A549 (cell line): ENCODE data around the gene TRABD2B. TPM values are rescaled to one million over a fixed set of nuclear protein-coding genes. Genes with fewer than 3 reads are reported as not detected.
A peak's percentile ranks its signal among the peaks of the same experiment; 100 is the strongest.

ENCODE experiments used
- ATAC-seq, 2 experiments: fragments of 200-7000 bp in 1 of 2; fragments of >200 bp in 1 of 2; cut with Nextera tagmentation in 1 of 2; cut with Tn5 transposase in 1 of 2; 3 replicates each; pipeline versions ENCODE4 v1.8.0 to v1.9.1; 2018 to 2020; ENCODE audit warnings: mild to moderate bottlenecking in 1 of 2, moderate library complexity in 1 of 2
- CTCF ChIA-PET: fragments of 300-600 bp; sonication (Branson Sonifier 250); formaldehyde crosslinking; extraction: SDS; loops from one replicate; lab custom pipeline; 2021; ENCODE audit warnings: antibody characterized with exemption, inconsistent platforms; lab: Yijun Ruan, JAX
- POLR2A ChIA-PET: fragments of 350-600 bp; formaldehyde crosslinking; extraction: SDS; loops from one replicate; lab custom pipeline; 2021; ENCODE audit warnings: antibody characterized with exemption, inconsistent platforms; lab: Yijun Ruan, JAX
- DNase-seq, 2 experiments: peaks; one replicate each; pipeline versions ENCODE4 v3.0.0 to v3.0.0-alpha.2; 2011 to 2016; ENCODE audit warnings: low read depth in 1 of 2, low spot score in 1 of 2
- FAIRE-seq: peaks from 2 replicates; lab custom pipeline; 2011; peaks lifted over from hg19 to GRCh38; lab: Jason Lieb, UNC
- H3K27ac ChIP-seq, 2 experiments: fragments of >200 bp; sonication (Bioruptor Twin); formaldehyde crosslinking; 3 replicates each; pipeline ENCODE4 v1.5.1; 2016 to 2017
- H3K4me1 ChIP-seq: fragments of >200 bp; sonication (Bioruptor Twin); formaldehyde crosslinking; 3 replicates; pipeline ENCODE4 v1.6.1; 2016
- H3K4me2 ChIP-seq: fragments of >200 bp; sonication (Bioruptor Twin); formaldehyde crosslinking; 3 replicates; pipeline ENCODE4 v1.6.1; 2016
- H3K4me3 ChIP-seq: fragments of >200 bp; sonication (Bioruptor Twin); formaldehyde crosslinking; 3 replicates; pipeline ENCODE4 v1.5.1; 2016
- H3K9me3 ChIP-seq: fragments of >200 bp; sonication (Bioruptor Twin); formaldehyde crosslinking; 3 replicates; pipeline ENCODE4 v1.6.1; 2016
- CBX8 ChIP-seq: fragments of 200-600 bp; sonication (generic); IDR thresholded peaks from 2 replicates; pipeline ENCODE4 v1.6.1; 2016
- CHD2 ChIP-seq: fragments of 150-350 bp; IDR thresholded peaks from 2 replicates; pipeline ENCODE4 v1.6.1; 2014; ENCODE audit warnings: low read length; ENCODE audit not compliant: partially characterized antibody
- EHMT2 ChIP-seq: fragments of 200-600 bp; sonication (generic); IDR thresholded peaks from 2 replicates; pipeline ENCODE4 v1.6.1; 2016; ENCODE audit warnings: antibody characterized with exemption, low read depth, mild to moderate bottlenecking, moderate library complexity
- HEYL ChIP-seq: fragments of 250-450 bp; sonication (Bioruptor Pico); IDR thresholded peaks from 2 replicates; pipeline ENCODE4 v1.8.0; 2021; ENCODE audit warnings: mild to moderate bottlenecking, moderate library complexity
- HOXB13 ChIP-seq: fragments of 250-450 bp; sonication (Bioruptor Pico); IDR thresholded peaks from 2 replicates; pipeline ENCODE4 v1.5.0; 2020; ENCODE audit warnings: low read depth, mild to moderate bottlenecking, moderate library complexity
- KDM1A ChIP-seq: fragments of 200-600 bp; sonication (generic); IDR thresholded peaks from 2 replicates; pipeline ENCODE4 v1.6.1; 2016; ENCODE audit warnings: low read depth, mild to moderate bottlenecking
- MAFK ChIP-seq: fragments of 450-650 bp; IDR thresholded peaks from 2 replicates; pipeline ENCODE4 v1.6.1; 2014; ENCODE audit not compliant: partially characterized antibody
- NFE2L2 ChIP-seq: fragments of 150-350 bp; conservative IDR thresholded peaks from 2 replicates; pipeline ENCODE4 v1.6.1; 2014; ENCODE audit warnings: low read length
- TFCP2L1 ChIP-seq: fragments of 250-450 bp; sonication (Bioruptor Pico); IDR thresholded peaks from 2 replicates; pipeline ENCODE4 v1.5.0; 2021; ENCODE audit warnings: mild to moderate bottlenecking
- TP53 ChIP-seq: fragments of 250-450 bp; sonication (Bioruptor Pico); IDR thresholded peaks from 2 replicates; pipeline ENCODE4 v1.5.0; 2021; ENCODE audit warnings: mild to moderate bottlenecking, moderate library complexity
- ZC3H11A ChIP-seq: fragments of 450-650 bp; IDR thresholded peaks from 2 replicates; pipeline ENCODE4 v1.6.1; 2014; ENCODE audit warnings: antibody characterized with exemption, mild to moderate bottlenecking
- ZFP36 ChIP-seq: fragments of 450-650 bp; IDR thresholded peaks from 2 replicates; pipeline ENCODE4 v1.6.1; 2014; ENCODE audit warnings: borderline replicate concordance; ENCODE audit not compliant: partially characterized antibody
- WGBS: methylation state at CpG from one replicate; pipeline ENCODE4 v1.1.6; 2017; ENCODE audit errors: missing lambda C conversion rate; 5-methylcytosine and 5-hydroxymethylcytosine counted together
- polyA plus RNA-seq, 4 experiments: library from polyadenylated mRNA; depleted of rRNA in 3 of 4; stranded (reverse); fragments of >200 nt; fragmentation: RNase III in 1 of 4; extraction: RNeasy Plus Mini Kit Qiagen cat#74134 plus additional on column Dnase treatment in 1 of 4; gene quantifications; 2 replicates in 3 of 4; 3 replicates in 1 of 4; pipeline ENCODE4 v1.2.3, GENCODE V29; 2011 to 2017
- TF ChIP-seq, protein P1 (sequence below): fragments of 200-600 bp; sonication (generic); IDR thresholded peaks from 2 replicates; pipeline ENCODE4 v1.6.1; 2016; ENCODE audit warnings: antibody characterized with exemption, mild to moderate bottlenecking, moderate library complexity
- TF ChIP-seq, protein P2 (sequence below): fragments of >200 bp; sonication (Bioruptor Twin); formaldehyde crosslinking; IDR thresholded peaks from 2 replicates; pipeline ENCODE4 v1.6.1; 2016
- TF ChIP-seq, protein P3 (sequence below): IDR thresholded peaks from 2 replicates; pipeline ENCODE4 v1.6.1; 2012; ENCODE audit warnings: low read depth, borderline replicate concordance
- TF ChIP-seq, protein P4 (sequence below): IDR thresholded peaks from 2 replicates; pipeline ENCODE4 v1.6.1; 2012

TRABD2B gene
- polyA plus RNA-seq, 2 of the 4 experiments (the other 2 are of a cell fraction): 0.04 to 0.21 TPM

DNA sequence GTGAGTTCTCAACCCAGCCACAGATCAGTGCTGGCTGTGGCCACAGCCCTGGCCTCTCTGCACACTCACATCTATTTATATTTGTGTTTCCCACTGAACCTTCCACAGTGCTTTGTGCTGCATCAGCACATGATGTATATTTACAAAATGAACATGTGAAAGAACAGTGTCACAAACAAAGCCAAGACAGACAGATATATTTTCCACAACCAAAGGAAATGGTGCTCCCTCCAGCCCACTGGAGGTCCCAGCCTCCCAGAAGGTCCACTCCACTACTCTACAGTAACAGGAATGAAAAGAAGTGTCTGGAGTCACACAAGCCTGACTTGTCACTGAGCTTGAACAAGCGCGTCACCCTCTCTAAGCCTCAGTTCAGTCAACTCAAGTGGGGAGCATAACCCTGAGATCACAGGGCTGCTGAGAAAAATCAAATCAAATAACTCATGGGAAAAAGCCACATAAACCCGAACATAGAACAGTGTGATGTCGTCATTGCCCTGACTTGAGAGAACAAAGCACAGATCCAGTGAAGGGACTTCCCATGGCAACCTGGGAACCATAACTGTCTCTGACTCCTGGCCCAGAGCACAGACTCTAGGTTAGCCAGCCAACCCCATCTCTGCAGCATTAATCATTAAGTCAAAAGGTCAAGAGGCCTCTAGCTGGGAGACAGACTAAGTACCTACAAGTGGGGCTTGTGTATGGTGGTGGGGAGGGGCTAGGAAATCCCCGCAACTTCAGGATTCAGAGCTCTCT, 121.2 kb downstream of the TRABD2B start:
- Histone ChIP-seq H3K9me3 (no peaks in the 10 kb centered on the region), H3K4me3 (no peak overlapping the region), H3K4me2 (peak overlapping the region; percentile 18; the same call in 2 of the 3 replicates), H3K27ac (peak overlapping the region in 1 of 2 experiments; percentile 49; a peak in 3 of 6 replicates), H3K4me1 (peaks cover 24% of the 10 kb centered on the region; the same call in 2 of the 3 replicates)
- POLR2A ChIA-PET: no interaction called here
- DNase-seq: peak in 1 of 2 experiments; percentile 60
- ATAC-seq: peak; percentile 66 to 76
- WGBS: 66% methylated on average over 5 of the region's 5 CpGs
- no peak for TF ChIP-seq CBX8
- TF ChIP-seq MAFK: peak; percentile 53
- FAIRE-seq: no peak
- CTCF ChIA-PET: interaction anchor here (1.1 kb wide), 1 partner anchor 10 kb away, joined by 3 read pairs; no protein-coding TSS in a partner anchor

DNA sequence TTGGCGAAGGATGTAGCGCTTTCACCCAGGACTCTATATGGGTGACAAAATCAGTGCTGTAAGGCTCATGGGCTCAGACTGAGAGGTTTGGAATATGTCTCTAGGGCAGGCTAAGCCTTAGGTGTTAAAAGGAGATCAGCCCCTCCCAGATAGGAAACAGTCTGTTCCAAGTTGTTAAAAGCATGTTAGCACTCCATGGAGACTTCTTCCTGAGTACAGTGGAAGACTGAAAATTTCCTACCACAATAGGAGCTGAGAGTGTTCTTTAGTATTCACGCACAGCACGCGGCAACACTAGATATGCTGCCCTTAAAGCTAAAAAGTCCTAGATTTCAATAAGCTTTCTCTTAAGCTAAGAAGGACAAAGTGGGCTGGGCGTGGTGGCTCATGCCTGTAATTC, 122.1 kb downstream of the TRABD2B start:
- Histone ChIP-seq H3K27ac (no peak overlapping the region), H3K4me1 (peaks cover 24% of the 10 kb centered on the region; the same call in 2 of the 3 replicates), H3K4me3 (no peak overlapping the region), H3K9me3 (no peaks in the 10 kb centered on the region), H3K4me2 (no peak overlapping the region)
- ChIA-PET CTCF (no interaction called here), POLR2A (no interaction called here)
- TF ChIP-seq, protein P1, sequence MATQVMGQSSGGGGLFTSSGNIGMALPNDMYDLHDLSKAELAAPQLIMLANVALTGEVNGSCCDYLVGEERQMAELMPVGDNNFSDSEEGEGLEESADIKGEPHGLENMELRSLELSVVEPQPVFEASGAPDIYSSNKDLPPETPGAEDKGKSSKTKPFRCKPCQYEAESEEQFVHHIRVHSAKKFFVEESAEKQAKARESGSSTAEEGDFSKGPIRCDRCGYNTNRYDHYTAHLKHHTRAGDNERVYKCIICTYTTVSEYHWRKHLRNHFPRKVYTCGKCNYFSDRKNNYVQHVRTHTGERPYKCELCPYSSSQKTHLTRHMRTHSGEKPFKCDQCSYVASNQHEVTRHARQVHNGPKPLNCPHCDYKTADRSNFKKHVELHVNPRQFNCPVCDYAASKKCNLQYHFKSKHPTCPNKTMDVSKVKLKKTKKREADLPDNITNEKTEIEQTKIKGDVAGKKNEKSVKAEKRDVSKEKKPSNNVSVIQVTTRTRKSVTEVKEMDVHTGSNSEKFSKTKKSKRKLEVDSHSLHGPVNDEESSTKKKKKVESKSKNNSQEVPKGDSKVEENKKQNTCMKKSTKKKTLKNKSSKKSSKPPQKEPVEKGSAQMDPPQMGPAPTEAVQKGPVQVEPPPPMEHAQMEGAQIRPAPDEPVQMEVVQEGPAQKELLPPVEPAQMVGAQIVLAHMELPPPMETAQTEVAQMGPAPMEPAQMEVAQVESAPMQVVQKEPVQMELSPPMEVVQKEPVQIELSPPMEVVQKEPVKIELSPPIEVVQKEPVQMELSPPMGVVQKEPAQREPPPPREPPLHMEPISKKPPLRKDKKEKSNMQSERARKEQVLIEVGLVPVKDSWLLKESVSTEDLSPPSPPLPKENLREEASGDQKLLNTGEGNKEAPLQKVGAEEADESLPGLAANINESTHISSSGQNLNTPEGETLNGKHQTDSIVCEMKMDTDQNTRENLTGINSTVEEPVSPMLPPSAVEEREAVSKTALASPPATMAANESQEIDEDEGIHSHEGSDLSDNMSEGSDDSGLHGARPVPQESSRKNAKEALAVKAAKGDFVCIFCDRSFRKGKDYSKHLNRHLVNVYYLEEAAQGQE: no peak
- TF ChIP-seq CHD2: no peak
- TF ChIP-seq, protein P2, sequence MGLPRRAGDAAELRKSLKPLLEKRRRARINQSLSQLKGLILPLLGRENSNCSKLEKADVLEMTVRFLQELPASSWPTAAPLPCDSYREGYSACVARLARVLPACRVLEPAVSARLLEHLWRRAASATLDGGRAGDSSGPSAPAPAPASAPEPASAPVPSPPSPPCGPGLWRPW: no peak
- TF ChIP-seq EHMT2: no peak
- TF ChIP-seq ZFP36: no peak
- no peak for TF ChIP-seq KDM1A
- no peak for TF ChIP-seq ZC3H11A
- no peak for TF ChIP-seq HEYL
- TF ChIP-seq, protein P3, sequence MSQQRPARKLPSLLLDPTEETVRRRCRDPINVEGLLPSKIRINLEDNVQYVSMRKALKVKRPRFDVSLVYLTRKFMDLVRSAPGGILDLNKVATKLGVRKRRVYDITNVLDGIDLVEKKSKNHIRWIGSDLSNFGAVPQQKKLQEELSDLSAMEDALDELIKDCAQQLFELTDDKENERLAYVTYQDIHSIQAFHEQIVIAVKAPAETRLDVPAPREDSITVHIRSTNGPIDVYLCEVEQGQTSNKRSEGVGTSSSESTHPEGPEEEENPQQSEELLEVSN: no peak
- no peak for TF ChIP-seq TFCP2L1 (CRISPR knock-in tag)
- no peak for TF ChIP-seq NFE2L2
- no peak for TF ChIP-seq TP53 (CRISPR knock-in tag)
- TF ChIP-seq, protein P4, sequence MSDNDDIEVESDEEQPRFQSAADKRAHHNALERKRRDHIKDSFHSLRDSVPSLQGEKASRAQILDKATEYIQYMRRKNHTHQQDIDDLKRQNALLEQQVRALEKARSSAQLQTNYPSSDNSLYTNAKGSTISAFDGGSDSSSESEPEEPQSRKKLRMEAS: no peak
- WGBS: 95% methylated on average over 6 of the region's 6 CpGs
- FAIRE-seq (no peak), DNase-seq (no peak), ATAC-seq (no peak)

DNA sequence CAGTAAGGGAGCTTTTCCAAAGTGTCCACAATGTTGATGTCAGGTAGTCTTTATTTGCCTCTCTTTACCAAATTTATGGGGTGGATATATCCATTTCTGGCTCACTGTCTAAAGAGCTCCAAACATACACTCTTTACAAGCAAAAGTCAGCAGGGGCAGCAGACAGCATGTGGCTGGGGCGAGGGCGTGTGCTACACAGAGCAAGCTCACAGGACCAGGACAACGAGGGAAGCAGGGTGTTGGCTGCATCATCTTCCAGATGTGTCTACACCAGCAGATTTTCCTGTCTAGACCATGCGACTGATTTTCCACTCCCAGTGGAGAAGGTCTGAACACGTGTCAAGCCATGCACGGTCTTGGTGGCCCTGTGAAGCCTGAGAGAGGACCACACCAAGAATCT, 123.8 kb downstream of the TRABD2B start:
- Histone ChIP-seq H3K4me3 (no peak overlapping the region), H3K27ac (no peak overlapping the region), H3K4me1 (peaks cover 24% of the 10 kb centered on the region; the same call in 2 of the 3 replicates), H3K4me2 (no peak overlapping the region), H3K9me3 (no peaks in the 10 kb centered on the region)
- WGBS: 67% methylated on average over 3 of the region's 6 CpGs
- ATAC-seq (peak in 1 of 2 experiments; percentile 41; a peak in 2 of 6 replicates), FAIRE-seq (no peak), DNase-seq (peak in 1 of 2 experiments; percentile 5)
- ChIA-PET CTCF (no interaction called here), POLR2A (no interaction called here)
- no peak for TF ChIP-seq HOXB13 (CRISPR knock-in tag)
- TF ChIP-seq ZC3H11A: no peak
